Lung (tissue), 12 donors: Measurements from ENCODE around the gene PLG. TPM values are rescaled to one million over a fixed set of nuclear protein-coding genes. Genes with fewer than 3 reads are reported as not detected.
"Not testable (repeated sequence)": the region's sequence is repeated elsewhere in the genome, so short reads cannot be mapped to it uniquely, and the experiment has no call there.

ENCODE experiments used
- ATAC-seq: fragments of 200-7000 bp; cut with Tn5 transposase; one replicate; pipeline ENCODE4 v1.9.1; 2020; ENCODE audit warnings: moderate number of reproducible peaks; ENCODE audit not compliant: insufficient read depth, low FRiP score
- DNase-seq, 3 donors: peaks; one replicate each; pipeline ENCODE4 v3.0.0-alpha.2; 2013 to 2017
- H3K27ac ChIP-seq, 2 donors: one replicate each; pipeline ENCODE4 v1.5.1; 2013; ENCODE audit warnings: mild to moderate bottlenecking in 2 of 2, moderate library complexity in 2 of 2, control low read depth in 1 of 2, inconsistent platforms in 1 of 2, low read depth in 1 of 2, low read length in 1 of 2
- H3K27me3 ChIP-seq, 3 donors: one replicate each; pipeline ENCODE4 v1.5.1; 2013; ENCODE audit warnings: low read length in 2 of 3; ENCODE audit not compliant: control insufficient read depth in 3 of 3, insufficient read depth in 3 of 3
- H3K36me3 ChIP-seq, 4 donors: one replicate each; pipeline ENCODE4 v1.5.1; 2013; ENCODE audit warnings: low read length in 4 of 4, mild to moderate bottlenecking in 1 of 4, moderate library complexity in 1 of 4; ENCODE audit not compliant: control insufficient read depth in 4 of 4, insufficient read depth in 4 of 4
- H3K4me1 ChIP-seq, 5 donors: one replicate each; pipeline ENCODE4 v1.5.1; 2013; ENCODE audit warnings: low read length in 5 of 5, mild to moderate bottlenecking in 2 of 5, moderate library complexity in 1 of 5; ENCODE audit not compliant: control insufficient read depth in 5 of 5, insufficient read depth in 5 of 5
- H3K4me3 ChIP-seq: one replicate; pipeline ENCODE4 v1.5.1; 2013; ENCODE audit warnings: mild to moderate bottlenecking, control low read depth, moderate library complexity
- H3K9ac ChIP-seq, 2 donors: one replicate each; pipeline ENCODE4 v1.5.1; 2013; ENCODE audit warnings: low read length in 2 of 2, control low read depth in 1 of 2; ENCODE audit not compliant: insufficient read depth in 1 of 2
- H3K9me3 ChIP-seq, 4 donors: one replicate each; pipeline ENCODE4 v1.5.1; 2013; ENCODE audit warnings: low read length in 3 of 4, mild to moderate bottlenecking in 1 of 4, moderate library complexity in 1 of 4; ENCODE audit not compliant: control insufficient read depth in 4 of 4, insufficient read depth in 3 of 4
- CTCF ChIP-seq: IDR thresholded peaks from 2 replicates; pipeline ENCODE4 v1.5.1; 2012; ENCODE audit warnings: mild to moderate bottlenecking; ENCODE audit errors: control extremely low read depth, extremely low read depth
- WGBS, 2 donors: extraction: QIAGEN DNeasy Blood & Tissue Kit; methylation state at CpG; one replicate each; pipeline ENCODE4 v1.1.7; 2013; 5-methylcytosine and 5-hydroxymethylcytosine counted together
- polyA plus RNA-seq, 2 donors: library from polyadenylated mRNA; stranded (reverse); fragments of 200-250 nt; gene quantifications; one replicate each; pipeline ENCODE4 v1.2.1, GENCODE V29; 2013
- total RNA-seq, 2 donors: library from RNA; depleted of rRNA in 1 of 2; stranded (reverse); fragments of >200 nt in 1 of 2; gene quantifications; one replicate each; pipeline ENCODE4 v1.2.1, GENCODE V29; 2014 to 2021
- donor health status: control.
- donor health status: control.
- donor health status: Bipolar disorder and iron deficiency.
- donor health status: healthy.
- donor health status: DM: yes; HTN: yes; CAD: no.

PLG gene
- total and polyA plus RNA-seq, 4 donors: 0.52 to 1.7 (median 1.5) TPM; not detected in 1

DNA sequence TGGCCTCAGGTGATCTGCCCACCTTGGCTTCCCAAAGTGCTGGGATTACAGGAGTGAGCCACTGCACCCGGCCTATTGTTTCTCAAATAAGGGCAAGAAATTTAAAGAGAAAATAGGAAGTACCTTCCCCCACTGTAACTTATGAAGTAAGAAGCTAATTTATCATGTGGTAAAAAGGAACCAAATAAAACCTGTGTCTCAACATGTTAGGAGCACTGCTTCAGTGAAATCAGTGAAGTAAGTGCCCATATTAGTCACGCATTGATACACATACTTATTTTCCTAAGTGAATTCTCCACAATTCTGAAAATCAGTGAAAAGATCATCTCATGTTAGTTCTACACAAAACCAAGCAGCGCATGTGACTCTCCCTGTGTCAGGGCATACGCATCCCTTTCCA, 23.8 kb upstream of the PLG start:
- Histone ChIP-seq H3K36me3 (no peaks in the 10 kb centered on the region), H3K9me3 (no peaks in the 10 kb centered on the region), H3K27me3 (no peaks in the 10 kb centered on the region), H3K4me3 (no peak overlapping the region), H3K9ac (no peak overlapping the region), H3K27ac (no peak overlapping the region), H3K4me1 (no peaks in the 10 kb centered on the region)
- no peak for TF ChIP-seq CTCF
- ATAC-seq (no peak), DNase-seq (no peak)
- 70 to 80% methylated on average over 4 of the region's 4 CpGs for WGBS, 2 donors

GRCh38 chr6:160678744-160679401, 23.2 kb upstream of the PLG start:
- no peak overlapping the region for H3K27ac ChIP-seq
- ATAC-seq: no peak
- no peak overlapping the region for H3K4me3 ChIP-seq
- H3K27me3 ChIP-seq: no peaks in the 10 kb centered on the region
- no peaks in the 10 kb centered on the region for H3K36me3 ChIP-seq
- no peaks in the 10 kb centered on the region for H3K9me3 ChIP-seq
- WGBS, 2 donors: 15 to 18% methylated on average over 34 to 42 of the region's 42 CpGs
- H3K9ac ChIP-seq: no peak overlapping the region
- no peaks in the 10 kb centered on the region for H3K4me1 ChIP-seq
- peak in 1 of 3 donors; percentile 13 for DNase-seq
- no peak for TF ChIP-seq CTCF

DNA sequence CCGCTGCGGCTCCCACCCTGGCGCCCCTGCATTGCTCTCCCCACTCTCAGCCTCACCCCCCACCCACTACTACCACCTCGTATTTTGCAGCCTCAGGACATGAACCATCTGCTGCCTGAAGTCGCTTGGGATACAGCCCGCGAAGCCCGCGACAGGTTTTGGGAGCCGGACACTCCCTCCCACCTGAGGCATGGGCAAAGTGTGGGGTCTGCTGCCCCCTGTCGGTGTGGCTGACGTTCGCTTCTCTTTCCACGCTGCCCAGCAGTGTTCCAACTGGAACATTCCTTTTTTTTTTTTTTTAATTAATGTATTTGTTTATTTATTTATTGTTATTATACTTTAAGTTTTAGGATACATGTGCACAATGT, 22.7 kb upstream of the PLG start:
- no peaks in the 10 kb centered on the region for H3K27me3 ChIP-seq
- WGBS, 2 donors: 11% methylated on average over 14 of the region's 14 CpGs
- H3K4me1 ChIP-seq: no peaks in the 10 kb centered on the region
- H3K27ac ChIP-seq: no peak overlapping the region
- TF ChIP-seq CTCF: no peak
- H3K4me3 ChIP-seq: no peak overlapping the region
- H3K9ac ChIP-seq: no peak overlapping the region
- no peak for ATAC-seq
- DNase-seq: peak in 2 of 3 donors; percentile 13 to 25
- H3K36me3 ChIP-seq: no peaks in the 10 kb centered on the region
- H3K9me3 ChIP-seq: no peaks in the 10 kb centered on the region

DNA sequence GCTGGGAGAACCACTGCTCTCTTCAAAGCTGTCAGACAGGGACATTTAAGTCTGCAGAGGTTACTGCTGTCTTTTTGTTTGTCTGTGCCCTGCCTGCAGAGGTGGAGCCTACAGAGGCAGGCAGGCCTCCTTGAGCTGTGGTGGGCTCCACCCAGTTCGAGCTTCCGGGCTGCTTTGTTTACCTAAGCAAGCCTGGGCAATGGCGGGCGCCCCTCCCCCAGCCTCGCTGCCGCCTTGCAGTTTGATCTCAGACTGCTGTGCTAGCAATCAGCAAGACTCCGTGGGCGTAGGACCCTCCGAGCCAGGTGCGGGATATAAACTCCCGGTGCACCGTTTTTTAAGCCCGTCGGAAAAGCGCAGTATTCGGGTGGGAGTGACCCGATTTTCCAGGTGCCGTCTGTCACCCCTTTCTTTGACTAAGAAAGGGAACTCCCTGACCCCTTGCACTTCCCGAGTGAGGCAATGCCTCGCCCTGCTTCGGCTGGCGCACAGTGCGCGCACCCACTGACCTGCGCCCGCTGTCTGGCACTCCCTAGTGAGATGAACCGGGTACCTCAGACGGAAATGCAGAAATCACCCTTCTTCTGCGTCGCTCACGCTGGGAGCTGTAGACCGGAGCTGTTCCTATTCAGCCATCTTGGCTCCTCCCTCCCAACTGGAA, 16.8 kb upstream of the PLG start:
- not testable (repeated sequence) for H3K4me3 ChIP-seq, H3K27ac ChIP-seq, H3K36me3 ChIP-seq, H3K9ac ChIP-seq, DNase-seq, H3K9me3 ChIP-seq, H3K4me1 ChIP-seq, ATAC-seq, H3K27me3 ChIP-seq
- 90 to 96% methylated on average over 26 to 27 of the region's 32 CpGs for WGBS, 2 donors
